ENCODE measurements around the gene OTUD7B. TPM values are rescaled to one million over a fixed set of nuclear protein-coding genes. Genes with fewer than 3 reads are reported as not detected.

Gene OTUD7B
- polyA plus RNA-seq, 1 donor: 16.9 TPM

DNA sequence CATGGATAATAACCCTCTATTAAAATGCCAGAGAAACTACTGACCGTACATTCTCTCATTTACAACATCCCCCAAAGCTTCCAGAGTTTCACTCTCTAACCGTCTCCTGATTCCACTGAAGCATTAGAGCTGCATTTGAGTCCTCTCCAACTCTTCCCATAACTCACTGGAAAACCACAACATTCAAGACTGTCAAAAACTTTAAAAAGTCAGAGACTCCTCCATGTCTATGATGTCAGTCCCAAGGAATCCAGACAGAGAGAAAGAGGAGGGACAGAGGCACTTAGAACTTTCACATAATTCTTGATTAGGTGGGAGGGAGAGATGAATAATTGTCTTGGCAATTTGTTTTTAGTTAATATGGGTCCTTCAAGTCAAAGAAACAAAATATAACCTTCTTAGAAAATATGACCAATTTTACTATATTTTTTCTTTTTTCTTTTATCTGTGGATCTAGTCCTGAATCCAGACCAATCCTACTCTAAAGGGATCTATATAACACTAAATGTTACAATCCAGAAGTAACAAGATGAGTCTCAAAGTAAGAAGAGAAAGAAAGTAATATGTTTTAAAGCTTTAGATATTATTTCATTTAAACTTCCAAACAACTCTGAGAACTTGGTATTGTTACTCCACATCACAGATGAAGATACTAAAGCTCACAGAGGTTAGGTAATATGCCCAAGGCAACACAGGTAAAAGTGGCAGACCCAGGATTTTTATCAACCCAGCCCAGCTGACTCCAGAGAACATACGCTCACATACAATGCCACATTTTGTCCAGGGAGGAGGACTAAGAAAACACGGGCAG, 23.8 kb downstream of the OTUD7B start:
- H3K27me3 ChIP-seq (ENCODE audit: control insufficient read depth, insufficient read depth, low read length): no peaks in the 10 kb centered on the region
- no peaks in the 10 kb centered on the region for H3K9me3 ChIP-seq (ENCODE audit: control insufficient read depth, low read depth, low read length)
- no peak overlapping the region for H3K27ac ChIP-seq (ENCODE audit: low read length)
- H3K4me3 ChIP-seq (ENCODE audit: low read length): no peak overlapping the region
- H3K4me1 ChIP-seq (ENCODE audit: control insufficient read depth, insufficient read depth, low read length): no peaks in the 10 kb centered on the region
- DNase-seq: no peak
- WGBS (ENCODE audit: insufficient coverage, low lambda C conversion rate): no CpG with 5 or more reads among the region's 4 CpGs
- no peaks in the 10 kb centered on the region for H3K36me3 ChIP-seq (ENCODE audit: control insufficient read depth, insufficient read depth, low read length)

DNA sequence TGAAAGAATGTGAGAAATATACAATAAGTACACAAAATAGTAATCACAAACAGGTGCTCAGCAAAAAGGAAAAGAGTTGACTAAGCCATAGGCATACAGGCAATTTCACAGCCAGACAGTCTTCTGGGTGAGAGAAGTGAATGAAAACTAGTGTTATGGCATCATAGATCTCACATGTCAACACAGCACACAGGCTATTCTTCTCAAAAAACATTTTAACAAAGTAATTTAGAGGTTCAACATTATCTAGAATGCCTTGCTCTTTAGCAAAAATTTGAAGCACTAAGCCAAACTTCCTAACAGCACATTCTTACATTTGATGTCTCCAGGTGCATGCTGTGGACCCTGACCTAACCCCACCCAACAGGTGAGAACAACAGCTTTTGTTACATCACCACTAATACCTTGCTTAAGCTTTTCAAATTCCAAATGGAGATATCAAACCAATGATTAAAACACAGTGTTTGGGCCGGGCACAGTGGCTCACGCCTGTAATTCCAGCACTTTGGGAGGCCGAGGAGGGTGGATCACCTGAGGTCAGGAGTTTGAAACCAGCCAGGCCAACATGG, 30.5 kb downstream of the OTUD7B start:
- peak overlapping the region; percentile 43 for H3K27ac ChIP-seq (ENCODE audit: low read length)
- peaks cover 21% of the 10 kb centered on the region for H3K4me1 ChIP-seq (ENCODE audit: control insufficient read depth, insufficient read depth, low read length)
- H3K9me3 ChIP-seq (ENCODE audit: control insufficient read depth, low read depth, low read length): no peaks in the 10 kb centered on the region
- no peaks in the 10 kb centered on the region for H3K27me3 ChIP-seq (ENCODE audit: control insufficient read depth, insufficient read depth, low read length)
- H3K4me3 ChIP-seq (ENCODE audit: low read length): no peak overlapping the region
- WGBS (ENCODE audit: insufficient coverage, low lambda C conversion rate): no CpG with 5 or more reads among the region's 3 CpGs
- DNase-seq: peak; percentile 53 to 77
- H3K36me3 ChIP-seq (ENCODE audit: control insufficient read depth, insufficient read depth, low read length): peaks cover 7% of the 10 kb centered on the region

DNA sequence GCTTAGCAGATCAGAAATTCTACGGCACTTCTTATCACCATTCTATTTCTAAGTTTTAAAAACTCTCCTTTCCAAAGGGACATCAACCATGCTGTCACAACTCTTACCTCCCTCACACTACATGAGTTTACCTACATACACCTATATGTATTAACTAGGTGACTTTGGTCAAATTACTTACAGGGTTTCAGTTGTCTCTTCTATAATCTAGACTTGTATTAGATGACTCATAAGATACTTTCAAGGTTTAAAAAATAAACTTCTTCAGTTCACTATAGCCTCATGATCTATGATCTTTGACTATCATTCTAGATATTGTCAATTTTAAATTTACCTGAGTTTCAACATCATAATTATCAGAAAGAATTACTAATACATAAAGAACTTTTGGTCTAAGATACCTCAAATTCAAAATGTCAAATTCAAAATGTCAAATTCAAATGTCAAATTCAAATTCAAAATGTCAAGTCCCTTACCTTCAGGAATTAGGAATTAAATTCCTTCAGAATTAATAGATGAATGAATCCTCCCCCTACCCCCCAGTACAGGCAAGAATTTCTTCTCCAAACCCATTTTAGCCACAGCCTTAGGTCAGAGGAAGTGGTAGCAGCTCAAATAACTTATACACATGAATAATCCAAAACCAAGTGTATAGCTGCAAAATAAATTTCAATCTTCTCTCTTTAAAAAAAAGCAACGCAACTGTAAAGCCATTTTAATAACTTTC, 31.1 kb downstream of the OTUD7B start:
- H3K9me3 ChIP-seq (ENCODE audit: control insufficient read depth, low read depth, low read length): no peaks in the 10 kb centered on the region
- peaks cover 23% of the 10 kb centered on the region for H3K4me1 ChIP-seq (ENCODE audit: control insufficient read depth, insufficient read depth, low read length)
- DNase-seq: no peak
- H3K36me3 ChIP-seq (ENCODE audit: control insufficient read depth, insufficient read depth, low read length): peaks cover 11% of the 10 kb centered on the region
- no peaks in the 10 kb centered on the region for H3K27me3 ChIP-seq (ENCODE audit: control insufficient read depth, insufficient read depth, low read length)
- 75% methylated on average over 1 of the region's 2 CpGs for WGBS (ENCODE audit: insufficient coverage, low lambda C conversion rate)
- peak overlapping the region; percentile 43 for H3K27ac ChIP-seq (ENCODE audit: low read length)
- no peak overlapping the region for H3K4me3 ChIP-seq (ENCODE audit: low read length)

DNA sequence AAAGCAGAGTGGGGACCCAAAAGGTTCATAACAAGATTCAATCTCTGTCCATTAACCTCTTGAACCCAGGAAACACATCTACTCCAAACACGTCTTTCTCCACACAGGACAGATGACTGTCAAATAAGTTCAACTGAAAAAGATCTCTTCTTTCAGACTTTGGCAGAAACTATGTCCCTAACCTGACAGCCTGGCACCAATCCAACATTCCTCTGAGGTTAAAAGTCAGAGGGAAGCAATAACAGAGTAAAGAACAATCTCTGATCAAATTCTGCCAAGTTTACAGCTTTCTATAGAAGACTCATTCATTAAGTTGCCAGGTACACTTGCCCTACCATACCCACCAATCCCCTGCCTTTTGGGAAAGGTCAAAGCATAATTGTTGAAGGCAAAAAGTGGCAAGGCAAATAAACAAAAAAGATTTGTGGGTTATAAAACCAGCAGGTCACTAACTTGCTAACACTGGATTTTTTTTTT, 31.9 kb downstream of the OTUD7B start:
- Histone ChIP-seq H3K27ac (ENCODE audit: low read length) (no peak overlapping the region), H3K36me3 (ENCODE audit: control insufficient read depth, insufficient read depth, low read length) (peaks cover 14% of the 10 kb centered on the region), H3K4me1 (ENCODE audit: control insufficient read depth, insufficient read depth, low read length) (peaks cover 23% of the 10 kb centered on the region), H3K4me3 (ENCODE audit: low read length) (no peak overlapping the region), H3K27me3 (ENCODE audit: control insufficient read depth, insufficient read depth, low read length) (no peaks in the 10 kb centered on the region), H3K9me3 (ENCODE audit: control insufficient read depth, low read depth, low read length) (no peaks in the 10 kb centered on the region)
- DNase-seq: peak; percentile 30 to 49
- WGBS (ENCODE audit: insufficient coverage, low lambda C conversion rate): no CpG with 5 or more reads among the region's 1 CpG

DNA sequence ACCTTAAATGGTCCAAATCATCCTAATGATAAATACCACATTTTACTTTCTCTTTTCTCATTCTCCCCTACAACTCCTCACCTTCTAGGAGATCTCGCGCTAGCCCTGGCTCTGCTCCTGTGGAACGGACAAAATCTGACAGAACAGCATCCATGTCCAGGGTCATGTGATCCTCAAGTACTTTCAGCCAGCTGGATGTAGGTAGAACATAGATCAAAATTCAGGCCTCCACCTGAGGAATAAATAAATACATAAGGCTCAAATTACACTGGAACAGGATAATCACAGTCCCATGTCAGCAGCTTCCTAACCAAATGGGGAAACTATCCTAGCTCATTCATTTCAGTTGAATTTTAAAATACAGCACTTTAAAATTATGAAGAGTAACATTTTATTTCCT, 33.2 kb downstream of the OTUD7B start:
- Histone ChIP-seq H3K27me3 (ENCODE audit: control insufficient read depth, insufficient read depth, low read length) (no peaks in the 10 kb centered on the region), H3K36me3 (ENCODE audit: control insufficient read depth, insufficient read depth, low read length) (peaks cover 20% of the 10 kb centered on the region), H3K9me3 (ENCODE audit: control insufficient read depth, low read depth, low read length) (no peaks in the 10 kb centered on the region), H3K4me1 (ENCODE audit: control insufficient read depth, insufficient read depth, low read length) (peaks cover 23% of the 10 kb centered on the region), H3K4me3 (ENCODE audit: low read length) (no peak overlapping the region), H3K27ac (ENCODE audit: low read length) (no peak overlapping the region)
- 81% methylated on average over 3 of the region's 3 CpGs for WGBS (ENCODE audit: insufficient coverage, low lambda C conversion rate)
- no peak for DNase-seq

DNA sequence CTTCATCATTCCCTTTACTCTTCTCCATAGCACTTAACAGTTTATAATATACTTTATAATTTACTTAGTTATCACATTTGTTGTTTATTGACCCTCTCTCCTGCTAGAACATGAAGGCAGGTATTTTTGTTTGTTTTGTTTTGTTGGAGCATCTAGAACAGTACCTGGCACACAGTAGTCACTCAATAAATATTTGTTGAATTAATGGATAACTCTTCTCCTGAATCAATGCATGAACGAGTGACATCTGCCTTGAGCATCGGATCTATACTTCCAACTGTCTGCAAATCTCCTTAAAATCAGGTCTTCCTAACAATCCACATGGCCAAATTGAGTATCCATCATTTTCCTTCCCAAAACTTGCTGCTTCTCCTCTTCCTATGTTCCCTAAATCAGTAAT, 38.0 kb downstream of the OTUD7B start:
- Histone ChIP-seq H3K36me3 (ENCODE audit: control insufficient read depth, insufficient read depth, low read length) (peaks cover 47% of the 10 kb centered on the region), H3K4me1 (ENCODE audit: control insufficient read depth, insufficient read depth, low read length) (peaks cover 4% of the 10 kb centered on the region), H3K27me3 (ENCODE audit: control insufficient read depth, insufficient read depth, low read length) (no peaks in the 10 kb centered on the region), H3K27ac (ENCODE audit: low read length) (no peak overlapping the region), H3K4me3 (ENCODE audit: low read length) (no peak overlapping the region), H3K9me3 (ENCODE audit: control insufficient read depth, low read depth, low read length) (no peaks in the 10 kb centered on the region)
- 100% methylated on average over 2 of the region's 2 CpGs for WGBS (ENCODE audit: insufficient coverage, low lambda C conversion rate)
- no peak for DNase-seq

DNA sequence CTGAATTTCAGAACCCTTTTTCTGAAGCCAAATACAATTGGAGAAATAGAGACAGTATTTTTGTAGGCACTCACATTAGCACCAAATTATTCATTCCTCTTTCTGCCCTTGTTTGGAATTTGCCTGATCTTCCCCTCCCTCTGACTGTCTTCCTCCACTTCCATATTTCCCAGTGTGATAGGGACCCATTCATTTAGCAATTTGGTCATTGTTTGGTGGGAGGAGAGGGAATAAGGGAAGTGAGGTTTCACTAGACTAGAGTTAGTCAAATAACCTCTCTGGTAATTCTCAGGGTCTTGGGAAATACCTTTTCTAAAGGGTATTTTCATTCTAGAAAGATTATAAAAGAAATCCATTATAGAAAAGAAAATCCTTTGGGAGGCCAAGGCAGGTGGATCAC, 42.9 kb downstream of the OTUD7B start:
- DNase-seq: no peak
- H3K4me3 ChIP-seq (ENCODE audit: low read length): no peak overlapping the region
- H3K36me3 ChIP-seq (ENCODE audit: control insufficient read depth, insufficient read depth, low read length): peaks cover 65% of the 10 kb centered on the region
- no peaks in the 10 kb centered on the region for H3K4me1 ChIP-seq (ENCODE audit: control insufficient read depth, insufficient read depth, low read length)
- no peaks in the 10 kb centered on the region for H3K9me3 ChIP-seq (ENCODE audit: control insufficient read depth, low read depth, low read length)
- no peaks in the 10 kb centered on the region for H3K27me3 ChIP-seq (ENCODE audit: control insufficient read depth, insufficient read depth, low read length)
- H3K27ac ChIP-seq (ENCODE audit: low read length): no peak overlapping the region

DNA sequence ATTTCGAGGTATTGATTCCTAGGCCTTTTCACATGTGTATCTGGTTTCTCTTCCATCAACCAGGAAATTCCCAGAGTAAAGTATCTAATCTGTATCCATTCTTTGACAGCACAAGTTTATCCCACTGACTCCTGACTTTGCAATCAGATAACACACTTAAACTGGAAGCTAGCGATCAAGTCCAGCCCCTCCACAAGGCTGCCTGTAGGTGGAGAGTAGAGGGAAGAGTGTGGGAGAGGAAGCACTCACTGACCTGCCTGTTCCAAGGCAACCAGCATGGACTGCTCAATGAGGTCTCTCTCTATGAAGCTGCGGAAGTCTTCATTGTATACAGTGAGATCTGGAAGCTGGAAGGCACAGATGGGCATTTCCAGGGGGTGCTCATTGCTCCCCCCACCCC, 43.5 kb downstream of the OTUD7B start:
- H3K36me3 ChIP-seq (ENCODE audit: control insufficient read depth, insufficient read depth, low read length): peaks cover 60% of the 10 kb centered on the region
- 100% methylated on average over 1 of the region's 3 CpGs for WGBS (ENCODE audit: insufficient coverage, low lambda C conversion rate)
- no peaks in the 10 kb centered on the region for H3K4me1 ChIP-seq (ENCODE audit: control insufficient read depth, insufficient read depth, low read length)
- no peak overlapping the region for H3K4me3 ChIP-seq (ENCODE audit: low read length)
- H3K27me3 ChIP-seq (ENCODE audit: control insufficient read depth, insufficient read depth, low read length): no peaks in the 10 kb centered on the region
- no peak for DNase-seq
- H3K27ac ChIP-seq (ENCODE audit: low read length): no peak overlapping the region
- H3K9me3 ChIP-seq (ENCODE audit: control insufficient read depth, low read depth, low read length): no peaks in the 10 kb centered on the region

DNA sequence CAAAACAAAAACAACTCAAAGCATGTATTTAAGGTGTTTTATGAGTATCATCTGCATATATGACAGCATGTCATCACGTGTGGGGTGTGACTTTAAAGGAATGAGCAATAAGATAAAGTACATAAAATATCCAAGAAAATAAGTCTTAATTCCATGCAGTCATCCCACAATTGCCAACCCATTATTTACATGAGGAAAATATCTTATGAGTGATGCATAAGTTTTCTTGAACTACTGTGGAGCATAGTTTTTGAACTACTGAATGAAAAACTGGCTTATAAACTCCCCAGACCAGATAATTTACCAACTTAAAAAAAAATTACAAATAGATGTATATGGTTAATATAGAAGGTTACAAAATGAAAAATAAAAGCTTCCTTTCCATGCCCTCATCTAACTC, 44.1 kb downstream of the OTUD7B start:
- Histone ChIP-seq H3K36me3 (ENCODE audit: control insufficient read depth, insufficient read depth, low read length) (peaks cover 60% of the 10 kb centered on the region), H3K27ac (ENCODE audit: low read length) (no peak overlapping the region), H3K4me3 (ENCODE audit: low read length) (no peak overlapping the region), H3K4me1 (ENCODE audit: control insufficient read depth, insufficient read depth, low read length) (no peaks in the 10 kb centered on the region), H3K9me3 (ENCODE audit: control insufficient read depth, low read depth, low read length) (no peaks in the 10 kb centered on the region), H3K27me3 (ENCODE audit: control insufficient read depth, insufficient read depth, low read length) (no peaks in the 10 kb centered on the region)
- WGBS (ENCODE audit: insufficient coverage, low lambda C conversion rate): 100% methylated on average over 1 of the region's 1 CpG
- DNase-seq: no peak

DNA sequence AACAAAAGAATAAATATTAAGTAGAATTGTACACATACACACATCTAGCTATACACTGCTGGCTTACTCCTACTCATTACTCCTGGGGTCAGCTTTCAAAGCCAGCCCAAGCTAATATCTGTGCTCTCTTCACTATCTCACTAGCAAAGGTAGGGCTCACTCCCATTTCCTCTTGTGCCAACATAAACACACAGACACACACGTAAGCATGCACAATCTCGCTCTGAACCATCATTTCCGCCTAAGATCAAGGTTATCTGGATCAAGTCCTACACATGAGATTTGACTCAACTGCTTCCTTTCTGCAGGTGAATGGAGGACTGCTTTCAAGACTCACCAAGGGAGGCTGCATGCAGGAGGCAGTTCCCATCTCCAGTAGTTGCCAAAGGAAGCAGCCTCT, 45.1 kb downstream of the OTUD7B start:
- Histone ChIP-seq H3K27ac (ENCODE audit: low read length) (no peak overlapping the region), H3K27me3 (ENCODE audit: control insufficient read depth, insufficient read depth, low read length) (no peaks in the 10 kb centered on the region), H3K4me3 (ENCODE audit: low read length) (no peak overlapping the region), H3K36me3 (ENCODE audit: control insufficient read depth, insufficient read depth, low read length) (peaks cover 58% of the 10 kb centered on the region), H3K9me3 (ENCODE audit: control insufficient read depth, low read depth, low read length) (no peaks in the 10 kb centered on the region), H3K4me1 (ENCODE audit: control insufficient read depth, insufficient read depth, low read length) (no peaks in the 10 kb centered on the region)
- DNase-seq: no peak
- WGBS (ENCODE audit: insufficient coverage, low lambda C conversion rate): no CpG with 5 or more reads among the region's 3 CpGs

Measured in large intestine (tissue), 3 donors.